Activated naive CD8-positive, alpha-beta T cell (primary cell): Measurements from ENCODE around the gene ZNF511.

Source experiments
- H3K27ac Mint-ChIP-seq: one replicate; pipeline ENCODE4 v1.8.0; 2021; ENCODE audit warnings: mixed read lengths
- H3K27me3 Mint-ChIP-seq: one replicate; pipeline ENCODE4 v1.8.0; 2021; ENCODE audit warnings: mixed read lengths
- H3K36me3 Mint-ChIP-seq: one replicate; pipeline ENCODE4 v1.8.0; 2021; ENCODE audit warnings: mixed read lengths
- H3K4me1 Mint-ChIP-seq: one replicate; pipeline ENCODE4 v1.8.0; 2021; ENCODE audit warnings: low read depth, mixed read lengths
- H3K4me3 Mint-ChIP-seq: one replicate; pipeline ENCODE4 v1.8.0; 2021; ENCODE audit warnings: mild to moderate bottlenecking, mixed read lengths
- H3K9me3 Mint-ChIP-seq: one replicate; pipeline ENCODE4 v1.8.0; 2021; ENCODE audit warnings: low read depth, mixed read lengths

Gene ZNF511

DNA sequence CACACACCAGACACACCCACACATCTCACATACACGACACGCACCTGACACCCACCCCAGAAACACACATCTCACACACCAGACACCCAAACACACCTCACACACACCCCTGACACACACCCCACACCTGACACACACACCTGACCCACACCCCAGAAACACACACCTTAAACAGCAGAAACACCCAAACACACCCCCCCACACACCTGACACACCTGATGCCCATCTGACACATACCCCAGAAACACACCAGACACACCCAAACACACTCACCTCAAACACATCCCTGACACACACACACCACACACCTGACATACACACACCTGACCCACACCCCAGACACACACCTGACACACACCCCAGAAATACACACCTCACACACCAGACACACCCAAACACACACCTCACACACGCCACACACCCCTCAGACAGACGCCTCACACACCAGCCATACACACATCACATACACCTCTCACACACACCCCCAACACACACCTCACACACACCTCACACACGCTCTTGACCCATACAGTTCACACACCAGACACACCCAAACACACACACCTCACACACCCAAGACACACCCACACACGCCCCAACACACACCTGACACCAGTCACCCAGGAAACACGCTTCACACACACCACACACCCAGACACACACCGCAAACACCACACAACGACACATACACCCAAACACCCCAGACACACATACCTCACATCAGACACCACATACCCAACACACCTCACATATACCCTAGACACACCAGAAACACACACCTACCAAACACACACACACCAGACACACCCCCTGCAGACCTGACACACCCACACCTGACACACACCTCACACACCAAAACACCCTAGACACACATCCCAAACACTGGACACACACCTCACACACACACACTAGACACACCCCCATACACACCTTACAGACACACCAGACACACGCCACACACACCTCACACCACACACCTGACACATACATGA, 29.7 kb downstream of the ZNF511 start:
- Mint-ChIP-seq H3K4me3 (no peak overlapping the region), H3K9me3 (no peaks in the 10 kb centered on the region), H3K36me3 (no peaks in the 10 kb centered on the region)

DNA sequence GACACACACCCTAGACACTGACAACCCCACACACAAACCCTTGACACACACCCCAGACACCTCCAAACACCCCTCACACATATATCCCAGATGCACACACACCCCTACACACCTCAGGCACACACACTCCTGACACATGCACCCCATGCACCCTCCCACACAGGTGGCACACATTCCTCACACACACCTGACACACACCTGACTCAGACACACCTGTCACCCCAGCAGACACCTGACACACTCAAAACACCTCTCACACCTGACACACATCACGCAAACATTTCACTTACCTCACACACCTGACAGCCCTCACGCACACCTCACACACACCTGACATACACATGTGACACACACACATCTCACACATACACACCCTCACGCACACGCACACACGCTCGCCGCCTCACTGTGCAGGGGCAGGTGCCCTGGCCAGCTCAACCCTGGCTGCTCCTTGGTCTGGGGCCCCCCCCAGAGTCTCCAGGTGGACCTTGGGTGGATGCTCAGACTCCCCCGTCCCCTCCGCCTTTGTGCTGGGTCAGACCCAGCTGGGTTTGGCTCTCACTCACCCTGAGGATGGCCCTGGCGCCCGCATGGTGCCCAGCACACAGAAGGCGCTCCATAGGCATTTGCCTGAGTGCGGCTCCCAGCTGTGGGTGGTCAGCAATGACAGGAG, 31.1 kb downstream of the ZNF511 start:
- no peaks in the 10 kb centered on the region for H3K9me3 Mint-ChIP-seq
- no peak overlapping the region for H3K27ac Mint-ChIP-seq
- H3K4me3 Mint-ChIP-seq: no peak overlapping the region
- H3K27me3 Mint-ChIP-seq: peaks cover 8% of the 10 kb centered on the region
- no peaks in the 10 kb centered on the region for H3K36me3 Mint-ChIP-seq
- peaks cover under 1% of the 10 kb centered on the region for H3K4me1 Mint-ChIP-seq

More for the DNA sequence above, 29.7 kb downstream of the ZNF511 start:
- Mint-ChIP-seq H3K27ac (no peak overlapping the region), H3K4me1 (peaks cover 5% of the 10 kb centered on the region), H3K27me3 (peaks cover 7% of the 10 kb centered on the region)

DNA sequence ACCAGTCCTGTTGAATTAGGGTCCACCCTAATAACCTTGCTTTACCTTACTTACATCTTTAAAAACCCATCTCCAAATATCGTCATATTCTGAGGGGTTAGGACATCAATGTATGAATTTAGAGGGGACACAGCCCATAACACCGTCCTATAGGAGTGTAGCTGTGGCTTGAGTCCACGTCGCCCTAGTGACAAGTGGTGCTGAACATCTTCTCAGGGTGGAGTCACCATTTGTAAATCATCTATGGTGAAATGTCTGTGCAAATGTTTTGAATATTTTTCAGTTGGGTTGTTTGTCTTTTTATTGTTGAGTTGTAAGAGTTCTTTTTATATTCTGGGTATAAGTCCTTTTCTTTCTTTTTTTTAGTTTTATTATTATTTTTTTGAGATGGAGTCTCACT, 33.3 kb downstream of the ZNF511 start:
- Mint-ChIP-seq H3K4me3 (no peak overlapping the region), H3K4me1 (no peaks in the 10 kb centered on the region), H3K36me3 (no peaks in the 10 kb centered on the region), H3K27ac (no peak overlapping the region), H3K9me3 (no peaks in the 10 kb centered on the region), H3K27me3 (peaks cover 19% of the 10 kb centered on the region)

DNA sequence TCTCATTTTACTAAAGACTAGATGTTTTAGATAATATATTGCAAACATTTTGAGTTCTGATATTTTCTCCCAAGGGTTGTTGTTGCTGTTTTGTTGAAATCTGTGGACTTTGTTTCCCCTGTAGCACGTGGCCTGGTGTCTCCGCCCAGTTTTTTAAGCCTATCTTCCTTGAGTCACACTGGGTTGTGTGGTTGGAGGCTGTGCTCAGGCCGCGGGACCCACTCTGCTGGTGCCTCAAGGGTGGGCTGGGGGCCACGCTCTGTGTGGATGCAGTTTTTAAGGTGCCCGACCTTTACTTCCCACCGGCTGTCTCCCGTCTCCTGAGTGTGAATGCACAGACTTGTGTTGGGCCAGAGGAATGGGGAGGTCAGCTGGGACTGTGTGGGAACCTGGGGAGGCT, 34.2 kb downstream of the ZNF511 start:
- Mint-ChIP-seq H3K27me3 (peaks cover 19% of the 10 kb centered on the region), H3K27ac (no peak overlapping the region), H3K4me3 (no peak overlapping the region), H3K9me3 (no peaks in the 10 kb centered on the region), H3K4me1 (no peaks in the 10 kb centered on the region), H3K36me3 (no peaks in the 10 kb centered on the region)

DNA sequence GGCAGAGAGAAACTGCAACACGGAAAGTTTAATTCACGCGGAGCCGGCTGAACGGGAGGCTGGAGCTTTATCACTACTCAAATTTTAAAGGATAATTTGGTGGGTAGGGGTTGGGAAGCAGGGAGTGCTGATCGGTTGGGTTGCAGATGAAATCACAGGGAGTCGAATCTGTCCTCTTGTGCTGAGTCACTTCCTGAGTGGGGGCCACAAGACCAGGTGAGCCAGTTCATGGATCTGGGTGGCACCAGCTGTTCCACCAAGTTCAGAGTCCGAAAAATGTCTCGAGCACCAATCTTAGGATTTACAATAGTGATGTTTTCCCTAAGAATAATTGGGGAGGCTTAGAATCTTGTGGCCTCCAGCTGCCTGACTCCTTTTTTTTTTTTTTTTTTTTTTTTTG, 34.8 kb downstream of the ZNF511 start:
- Mint-ChIP-seq H3K4me3 (no peak overlapping the region), H3K27ac (no peak overlapping the region), H3K4me1 (no peaks in the 10 kb centered on the region), H3K36me3 (no peaks in the 10 kb centered on the region), H3K27me3 (peaks cover 19% of the 10 kb centered on the region), H3K9me3 (no peaks in the 10 kb centered on the region)

DNA sequence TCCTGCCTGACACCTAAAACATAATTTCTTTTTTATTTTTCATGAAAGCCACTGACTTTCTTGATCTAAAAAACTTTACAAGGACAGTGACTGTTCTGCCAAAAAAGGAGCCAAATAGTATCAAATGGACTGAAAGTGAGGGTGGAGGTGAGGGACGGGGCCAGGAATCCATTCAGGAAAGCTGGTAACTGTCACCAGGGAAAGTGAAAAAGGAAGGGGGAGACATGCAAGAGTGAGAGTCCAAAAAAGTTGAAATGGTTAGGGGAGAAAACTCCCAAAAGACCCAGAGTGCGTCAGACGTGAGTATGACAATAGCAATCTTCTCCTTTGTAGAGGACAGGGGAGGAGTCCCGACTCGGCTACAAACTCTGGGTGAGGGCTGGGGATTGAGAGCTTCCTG, 35.5 kb downstream of the ZNF511 start:
- no peaks in the 10 kb centered on the region for H3K9me3 Mint-ChIP-seq
- H3K4me1 Mint-ChIP-seq: peaks cover 1% of the 10 kb centered on the region
- H3K36me3 Mint-ChIP-seq: no peaks in the 10 kb centered on the region
- H3K4me3 Mint-ChIP-seq: no peak overlapping the region
- peaks cover 23% of the 10 kb centered on the region for H3K27me3 Mint-ChIP-seq
- H3K27ac Mint-ChIP-seq: no peak overlapping the region

DNA sequence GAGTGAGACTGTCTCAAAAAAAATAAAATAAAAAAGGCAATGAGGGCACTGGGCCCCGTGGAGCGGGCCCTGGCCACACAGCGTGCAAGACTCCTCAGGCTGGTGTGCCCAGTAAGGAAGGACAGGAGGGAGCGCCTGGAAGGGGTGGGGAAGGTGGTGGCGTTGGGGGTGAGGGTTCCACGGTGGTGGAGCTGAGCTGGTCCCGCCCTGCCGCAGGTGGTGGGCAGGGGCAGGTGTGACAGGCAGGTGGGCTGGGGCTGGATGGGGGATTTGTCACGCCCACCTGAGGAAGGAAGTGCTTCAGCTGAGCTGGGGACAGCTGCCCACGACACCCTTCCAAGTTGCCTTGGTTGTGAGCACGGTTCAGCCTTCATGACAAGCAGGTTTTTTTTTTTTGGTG, 37.7 kb downstream of the ZNF511 start:
- Mint-ChIP-seq H3K27me3 (peaks cover 23% of the 10 kb centered on the region), H3K27ac (no peak overlapping the region), H3K36me3 (no peaks in the 10 kb centered on the region), H3K9me3 (no peaks in the 10 kb centered on the region), H3K4me1 (peaks cover 2% of the 10 kb centered on the region), H3K4me3 (no peak overlapping the region)

DNA sequence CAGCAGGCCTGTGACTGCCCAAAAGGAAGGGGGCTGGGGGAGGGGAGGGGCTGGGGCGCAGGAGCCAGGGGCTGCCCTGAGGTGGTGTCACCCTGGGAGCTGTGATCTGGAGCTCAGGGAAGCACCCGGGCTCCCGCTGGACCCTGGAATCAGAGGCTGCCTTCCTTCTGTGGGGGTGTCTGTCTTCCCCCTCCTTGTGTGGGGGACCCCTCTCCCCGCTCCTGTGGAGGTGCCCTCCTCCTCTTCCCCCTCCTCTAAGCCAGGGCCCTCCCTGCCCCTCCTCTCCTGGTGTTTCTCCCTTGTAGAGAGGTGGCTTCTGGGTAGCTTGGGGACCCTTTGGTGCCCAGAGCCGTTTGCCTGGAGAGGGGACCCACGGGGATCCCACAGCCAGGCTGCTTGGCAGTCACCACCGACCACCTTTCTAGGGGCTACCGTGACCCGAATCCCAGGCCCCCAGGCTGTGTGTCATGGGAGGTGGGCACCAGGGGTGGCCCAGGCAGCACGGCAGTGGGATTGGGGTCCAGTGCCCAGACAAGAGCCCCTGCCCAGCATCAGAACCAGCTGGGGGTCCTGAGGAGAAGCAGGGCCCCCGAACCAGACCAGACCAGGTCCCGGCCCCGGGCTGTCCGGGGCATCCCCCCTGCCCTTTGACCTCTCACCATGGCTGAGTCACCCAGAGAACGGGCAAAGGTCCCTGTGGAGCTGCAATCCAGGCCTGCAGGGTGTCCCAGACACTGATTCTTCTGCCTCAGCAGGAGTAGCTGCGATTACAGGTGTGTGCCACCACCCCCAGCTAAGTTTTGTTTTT, 39.2 kb downstream of the ZNF511 start:
- Mint-ChIP-seq H3K27ac (no peak overlapping the region), H3K36me3 (no peaks in the 10 kb centered on the region), H3K27me3 (peaks cover 19% of the 10 kb centered on the region), H3K4me3 (no peak overlapping the region), H3K4me1 (peaks cover 2% of the 10 kb centered on the region), H3K9me3 (no peaks in the 10 kb centered on the region)

DNA sequence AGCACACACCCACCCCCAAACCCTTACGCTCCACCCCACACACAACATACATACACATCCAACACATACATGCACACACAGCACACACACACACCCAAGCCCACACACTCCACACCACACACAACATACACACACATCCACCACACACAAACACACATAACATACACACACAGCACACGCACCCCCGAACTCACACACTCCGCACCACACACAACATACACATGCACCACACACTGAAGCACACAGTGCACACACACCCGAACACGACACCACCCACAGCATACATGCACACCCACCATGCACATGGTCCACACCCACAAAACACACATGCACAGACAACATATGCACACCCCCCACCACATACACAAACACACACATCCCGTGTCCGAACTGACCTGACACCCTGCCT, 40.5 kb downstream of the ZNF511 start:
- H3K4me3 Mint-ChIP-seq: no peak overlapping the region
- peaks cover 2% of the 10 kb centered on the region for H3K4me1 Mint-ChIP-seq
- no peaks in the 10 kb centered on the region for H3K36me3 Mint-ChIP-seq
- H3K27me3 Mint-ChIP-seq: peaks cover 15% of the 10 kb centered on the region
- peak overlapping the region; percentile 52 for H3K27ac Mint-ChIP-seq
- no peaks in the 10 kb centered on the region for H3K9me3 Mint-ChIP-seq

DNA sequence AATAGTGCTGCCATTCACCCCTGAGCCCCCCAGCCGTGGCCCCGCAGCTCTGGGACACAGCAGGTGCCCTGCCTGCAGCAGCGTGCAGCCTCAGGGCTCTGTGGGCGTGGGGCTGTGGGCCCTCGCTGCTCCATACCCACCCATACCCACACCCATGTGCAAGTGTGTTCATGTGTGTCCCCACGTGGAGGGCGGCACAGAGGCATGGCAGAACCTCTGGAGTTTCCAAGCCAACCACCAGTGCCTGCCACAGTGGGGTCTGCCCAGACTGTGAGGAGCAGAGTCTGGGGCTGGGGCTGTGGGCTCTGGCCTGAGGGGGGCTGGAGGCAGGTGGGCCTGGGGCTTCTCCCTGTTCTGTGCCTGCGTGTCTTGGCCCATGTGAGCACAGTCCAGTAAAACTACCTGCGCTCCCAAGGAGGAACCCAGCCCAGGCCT, 40.9 kb downstream of the ZNF511 start:
- H3K9me3 Mint-ChIP-seq: no peaks in the 10 kb centered on the region
- H3K27me3 Mint-ChIP-seq: peaks cover 15% of the 10 kb centered on the region
- H3K4me1 Mint-ChIP-seq: peaks cover 2% of the 10 kb centered on the region
- no peak overlapping the region for H3K4me3 Mint-ChIP-seq
- H3K36me3 Mint-ChIP-seq: no peaks in the 10 kb centered on the region
- no peak overlapping the region for H3K27ac Mint-ChIP-seq

DNA sequence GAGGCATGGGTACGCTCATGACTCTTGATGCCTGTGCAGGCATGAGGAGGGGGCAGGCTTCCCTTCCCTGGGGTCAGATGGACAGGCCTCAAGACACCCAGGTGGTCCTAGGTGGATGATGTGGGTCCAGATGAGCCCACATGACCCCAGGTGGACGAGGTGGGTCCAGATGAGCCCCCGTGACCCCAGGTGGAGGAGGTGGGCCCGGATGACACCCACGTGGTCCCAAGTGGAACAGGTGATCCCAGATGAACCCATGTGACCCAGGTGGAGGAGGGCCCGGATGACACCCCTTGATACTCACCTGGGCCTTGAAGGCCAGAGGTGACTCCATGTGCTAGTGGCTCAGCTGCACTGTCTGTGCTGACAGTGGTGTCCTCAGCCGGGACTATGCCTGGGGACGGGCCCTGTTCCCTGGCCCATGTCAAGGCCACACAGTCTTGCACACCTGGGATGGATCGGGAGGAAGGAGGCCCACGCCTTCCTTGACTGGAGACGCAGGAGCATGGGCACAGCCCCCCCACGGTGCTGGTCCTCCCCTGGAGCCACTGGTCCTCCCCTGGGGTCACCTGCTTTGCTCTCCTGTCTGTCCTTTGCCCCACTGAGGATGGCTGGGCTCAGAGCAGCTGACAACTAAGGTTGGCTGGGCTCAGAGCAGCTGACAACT, 41.7 kb downstream of the ZNF511 start:
- H3K27ac Mint-ChIP-seq: no peak overlapping the region
- H3K4me3 Mint-ChIP-seq: no peak overlapping the region
- H3K9me3 Mint-ChIP-seq: no peaks in the 10 kb centered on the region
- peaks cover 2% of the 10 kb centered on the region for H3K4me1 Mint-ChIP-seq
- H3K27me3 Mint-ChIP-seq: peaks cover 9% of the 10 kb centered on the region
- no peaks in the 10 kb centered on the region for H3K36me3 Mint-ChIP-seq

DNA sequence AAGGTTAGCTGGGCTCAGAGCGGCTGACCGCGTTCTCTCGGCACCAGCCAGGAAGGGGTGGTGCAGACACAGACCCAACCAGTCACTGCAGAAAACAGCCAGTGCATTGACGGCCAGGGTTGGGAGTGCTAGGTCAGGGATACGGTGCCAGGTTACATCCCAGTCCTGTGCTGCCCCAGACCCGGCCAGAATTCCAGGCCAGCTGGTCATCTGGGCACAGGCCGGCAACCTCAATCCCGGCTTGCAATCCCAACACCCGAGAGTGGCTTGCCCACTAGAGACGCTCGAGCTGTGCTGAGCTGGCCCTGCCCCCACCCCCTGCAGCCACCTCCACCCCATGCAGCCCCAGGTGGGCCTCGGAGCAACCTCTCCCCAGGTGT, 42.2 kb downstream of the ZNF511 start:
- Mint-ChIP-seq H3K27ac (no peak overlapping the region), H3K36me3 (no peaks in the 10 kb centered on the region), H3K4me3 (no peak overlapping the region), H3K4me1 (peaks cover 2% of the 10 kb centered on the region), H3K9me3 (no peaks in the 10 kb centered on the region), H3K27me3 (peaks cover 4% of the 10 kb centered on the region)

DNA sequence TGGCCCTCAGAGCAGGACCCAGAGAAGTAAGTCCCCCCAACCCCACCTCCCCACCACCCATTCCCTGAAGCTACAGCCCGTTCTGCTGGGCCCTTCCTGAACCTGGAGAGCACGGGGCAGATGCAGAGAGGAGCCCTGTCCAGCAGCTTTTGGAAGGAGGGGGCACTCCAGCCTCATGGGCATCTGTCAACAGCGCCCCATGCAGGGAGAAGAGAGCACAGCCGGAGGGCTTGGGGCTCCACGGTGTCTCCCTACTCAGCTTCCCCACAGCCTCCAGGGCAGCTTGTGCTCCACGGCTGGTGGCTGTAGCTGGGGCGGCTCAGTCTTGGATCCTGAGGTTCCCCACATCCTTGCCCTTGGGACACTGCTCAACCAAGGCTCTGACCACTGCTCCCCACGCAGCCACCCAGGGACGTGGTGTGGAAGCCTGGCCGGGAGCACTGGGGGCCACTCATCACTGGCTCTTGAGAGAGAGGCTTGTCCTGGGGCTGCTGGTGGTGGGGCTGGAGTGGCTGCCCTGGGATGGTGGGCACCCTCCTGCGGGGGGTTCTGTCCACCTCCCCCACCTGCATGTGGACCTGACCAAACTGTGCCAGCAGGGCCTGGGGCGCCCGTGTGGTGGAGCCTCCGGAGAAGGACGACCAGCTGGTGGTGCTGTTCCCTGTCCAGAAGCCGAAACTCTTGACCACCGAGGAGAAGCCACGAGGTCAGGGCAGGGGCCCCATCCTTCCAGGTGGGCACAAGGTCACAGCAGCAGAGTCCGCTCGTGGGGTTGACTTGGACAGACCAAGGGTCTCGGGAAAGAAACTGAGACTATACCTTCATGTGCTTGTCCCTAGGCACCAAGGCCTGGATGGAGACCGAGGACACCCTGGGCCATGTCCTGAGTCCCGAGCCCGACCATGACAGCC, 42.9 kb downstream of the ZNF511 start:
- Mint-ChIP-seq H3K27me3 (peaks cover 4% of the 10 kb centered on the region), H3K27ac (no peak overlapping the region), H3K9me3 (no peaks in the 10 kb centered on the region), H3K4me3 (no peak overlapping the region), H3K4me1 (peaks cover 5% of the 10 kb centered on the region), H3K36me3 (no peaks in the 10 kb centered on the region)
